ENCODE data around the gene COL4A2.
A peak's percentile ranks its signal among the peaks of the same experiment; 100 is the strongest.
"Not testable (repeated sequence)": the region's sequence is repeated elsewhere in the genome, so short reads cannot be mapped to it uniquely, and the experiment has no call there.

The COL4A2 gene

DNA sequence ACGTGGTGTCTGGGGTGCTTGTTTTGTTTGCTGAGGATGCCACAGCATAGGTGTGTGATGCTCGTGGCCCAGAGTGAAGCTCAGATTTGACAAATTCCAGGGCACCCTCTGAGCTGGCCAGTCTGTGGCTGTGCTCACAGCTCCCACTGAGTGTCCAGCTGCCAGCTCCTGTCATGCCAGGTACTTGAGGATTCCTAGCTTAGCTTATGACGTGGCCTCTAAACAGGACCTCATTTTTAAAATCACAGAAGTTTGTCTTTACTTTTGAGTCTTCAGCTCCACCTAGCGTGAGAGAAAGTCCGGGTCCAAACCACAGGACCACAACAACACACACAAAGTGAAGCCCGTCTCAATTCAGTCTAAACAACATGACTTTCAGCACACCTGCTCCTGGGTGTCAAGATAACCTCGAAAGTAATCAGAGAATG is 137.2 kb downstream of the COL4A2 start:
- no peak for DNase-seq

GRCh38 chr13:110445183-110445582 is 138.1 kb downstream of the COL4A2 start:
- DNase-seq: no peak

DNA sequence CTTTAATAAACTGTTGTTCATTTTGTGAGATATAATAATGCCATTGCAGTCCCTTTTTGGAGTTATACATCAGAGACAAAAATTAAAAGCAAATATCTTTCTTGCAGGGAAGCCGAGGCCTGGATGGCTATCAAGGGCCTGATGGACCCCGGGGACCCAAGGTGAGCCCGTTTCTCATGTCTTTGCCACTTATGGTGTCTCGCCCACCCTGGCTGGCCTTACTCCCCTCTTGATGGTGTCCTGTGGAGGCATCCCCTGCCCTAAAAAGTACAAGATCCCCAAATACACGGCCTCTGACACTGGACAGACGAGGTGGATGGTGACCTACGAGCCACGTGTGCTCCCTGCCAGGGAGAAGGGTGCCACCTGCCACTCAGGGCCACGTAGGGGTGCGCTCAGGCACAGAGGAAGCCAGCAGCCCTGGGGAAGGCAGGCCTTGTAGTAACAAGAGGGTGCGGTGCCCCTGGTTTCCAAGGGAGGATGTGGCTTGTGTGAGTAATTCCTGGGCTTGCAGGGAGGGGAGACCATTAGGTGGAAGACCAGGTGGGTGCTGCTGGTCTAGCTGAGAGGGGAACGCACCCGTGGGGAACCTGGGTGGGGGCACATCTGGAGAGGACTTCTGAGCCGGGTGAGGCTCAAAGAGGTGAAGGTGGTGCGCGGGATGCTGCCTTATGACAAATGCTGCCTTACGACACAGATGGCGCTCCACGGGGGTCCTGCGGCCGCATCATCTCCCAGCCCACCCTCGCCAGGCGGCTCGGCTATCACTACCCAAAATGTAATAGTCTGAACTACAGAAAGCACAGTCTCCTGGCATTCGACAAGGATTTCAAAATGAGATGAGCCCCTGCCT is 138.9 kb downstream of the COL4A2 start:
- no peak for DNase-seq

- DNase-seq: no peak
Observed at GRCh38 chr13:110446575-110446890, 139.4 kb downstream of the COL4A2 start.

DNA sequence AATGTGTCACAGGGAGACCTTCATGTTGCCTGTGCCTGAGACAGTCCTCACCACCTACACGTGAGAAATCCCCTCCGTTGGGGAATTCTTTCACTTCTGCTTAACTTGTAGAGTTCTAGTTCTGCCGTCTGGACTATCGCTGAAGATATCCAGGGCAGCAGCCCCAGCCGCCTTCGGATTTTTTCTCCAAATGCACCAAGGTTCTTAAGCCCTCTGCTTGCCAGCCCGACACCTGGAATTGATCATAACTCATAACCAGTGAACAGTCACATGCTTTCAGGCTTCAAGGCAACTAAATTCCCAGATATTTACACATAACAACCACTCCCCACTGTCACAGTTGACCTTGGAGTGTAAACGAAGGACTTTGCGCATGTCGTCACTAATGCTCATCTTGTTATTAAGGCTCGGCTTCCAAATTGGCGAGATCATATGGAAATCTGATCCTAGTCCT is 140.0 kb downstream of the COL4A2 start:
- DNase-seq: no peak

DNA sequence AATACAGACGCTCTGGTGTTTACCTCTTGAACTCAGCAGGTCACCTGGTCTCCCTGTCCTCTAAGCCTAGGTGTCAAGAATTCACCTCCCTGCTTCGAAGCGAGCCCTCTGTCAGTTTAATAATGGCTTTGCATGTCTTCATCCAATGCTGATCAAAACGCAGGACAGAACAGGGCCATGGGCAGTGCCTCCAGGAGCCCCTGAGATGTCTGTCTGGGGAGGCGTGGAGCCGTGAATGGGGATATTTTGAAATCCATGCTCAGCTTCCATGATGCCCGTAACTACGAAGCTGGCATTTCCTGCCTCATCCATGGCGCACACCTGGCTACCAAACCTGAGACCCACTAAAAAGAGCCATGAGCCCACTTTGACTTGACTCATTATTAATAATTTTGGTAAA is 140.7 kb downstream of the COL4A2 start:
- no peak for DNase-seq

DNA sequence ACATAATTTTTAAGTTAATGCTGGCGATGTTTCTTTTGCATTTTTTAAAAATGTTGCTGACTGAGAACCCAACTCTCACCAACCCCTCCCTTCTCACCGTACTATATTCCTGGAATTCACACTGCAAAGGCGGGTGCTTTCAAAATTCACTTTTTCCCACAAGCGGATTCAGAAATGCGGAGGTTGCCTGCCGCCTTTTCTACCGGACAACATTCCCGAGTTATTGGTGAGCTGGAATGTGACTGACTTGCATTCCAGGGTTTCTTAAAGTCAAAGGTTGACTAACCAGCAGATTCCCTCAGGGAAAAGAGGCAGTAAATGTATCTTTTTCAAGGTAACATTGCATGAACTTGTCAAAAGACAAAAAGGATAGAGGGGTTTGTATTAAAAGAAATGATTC is 141.1 kb downstream of the COL4A2 start:
- DNase-seq: no peak

GRCh38 chr13:110448677-110449076 is 141.6 kb downstream of the COL4A2 start:
- no peak for DNase-seq

DNA sequence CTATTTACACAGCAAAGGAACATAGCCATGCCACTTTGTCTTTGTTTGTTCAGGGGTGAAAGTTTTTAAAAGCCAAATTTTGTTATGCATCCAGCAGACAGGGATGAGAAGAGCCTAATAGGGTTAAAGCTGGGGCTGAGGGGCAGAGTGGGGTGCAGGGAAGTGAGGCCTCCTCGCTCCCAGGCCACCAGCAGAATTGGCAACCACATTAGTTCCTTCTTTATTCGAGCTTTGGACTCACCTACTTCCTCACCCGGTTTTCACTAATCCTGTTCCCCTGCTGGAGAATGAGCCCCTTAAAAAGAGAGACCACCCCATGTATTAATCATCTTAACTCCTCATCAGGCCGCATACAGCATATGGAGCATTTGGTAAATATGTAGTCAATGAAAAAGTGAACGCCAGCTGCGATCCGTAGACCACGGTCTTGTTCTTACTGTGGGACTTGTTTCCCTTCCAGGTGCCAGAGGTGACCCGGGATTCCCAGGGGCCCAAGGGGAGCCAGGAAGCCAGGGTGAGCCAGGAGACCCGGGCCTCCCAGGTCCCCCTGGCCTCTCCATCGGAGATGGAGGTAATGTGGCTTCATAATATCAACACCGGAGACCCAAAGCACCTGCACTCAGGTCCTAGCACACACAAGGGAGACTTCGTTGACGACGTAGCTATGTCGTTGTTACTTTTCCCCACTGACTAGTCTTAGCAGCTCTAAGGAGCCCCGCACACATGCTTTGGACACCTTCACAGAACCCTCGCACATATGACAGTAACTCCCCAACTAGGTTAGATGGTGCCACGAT is 142.3 kb downstream of the COL4A2 start:
- no peak for DNase-seq

DNA sequence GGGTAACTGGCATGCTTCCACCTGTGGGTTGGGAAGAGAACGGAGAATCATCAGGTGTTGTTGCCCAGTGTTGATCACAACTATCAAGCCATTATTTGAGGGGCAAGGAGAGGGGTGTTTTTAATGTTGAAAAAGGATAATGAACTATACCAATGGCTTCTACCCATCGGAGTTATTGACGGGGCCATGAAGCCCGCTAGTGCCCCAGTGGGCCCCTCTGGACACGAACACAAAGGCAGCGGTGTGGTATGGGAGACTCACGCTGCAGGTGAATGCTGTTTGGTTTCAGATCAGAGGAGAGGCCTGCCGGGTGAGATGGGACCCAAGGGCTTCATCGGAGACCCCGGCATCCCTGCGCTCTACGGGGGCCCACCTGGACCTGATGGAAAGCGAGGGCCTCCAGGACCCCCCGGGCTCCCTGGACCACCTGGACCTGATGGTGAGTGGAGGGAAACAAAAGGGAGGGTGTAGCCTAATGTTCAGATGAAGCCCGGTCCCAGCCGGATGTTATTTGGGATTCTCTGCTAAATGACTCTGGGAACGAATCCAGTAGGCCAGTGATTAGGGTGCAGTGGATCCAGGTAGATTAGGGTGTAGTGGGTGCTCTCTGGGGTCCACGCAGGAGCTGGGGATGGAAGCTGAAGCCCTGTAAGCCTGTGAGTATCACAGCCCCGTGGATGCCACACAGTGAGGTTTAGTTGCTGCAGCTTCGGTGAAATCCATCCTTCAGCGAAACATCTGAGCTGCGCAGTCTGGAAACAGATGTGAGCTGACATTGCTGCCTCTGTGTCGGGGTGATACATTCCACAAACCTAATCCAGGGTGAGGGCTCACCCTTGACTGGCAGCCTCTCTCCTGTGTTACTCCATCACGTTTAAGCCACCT is 143.2 kb downstream of the COL4A2 start:
- DNase-seq: no peak

DNA sequence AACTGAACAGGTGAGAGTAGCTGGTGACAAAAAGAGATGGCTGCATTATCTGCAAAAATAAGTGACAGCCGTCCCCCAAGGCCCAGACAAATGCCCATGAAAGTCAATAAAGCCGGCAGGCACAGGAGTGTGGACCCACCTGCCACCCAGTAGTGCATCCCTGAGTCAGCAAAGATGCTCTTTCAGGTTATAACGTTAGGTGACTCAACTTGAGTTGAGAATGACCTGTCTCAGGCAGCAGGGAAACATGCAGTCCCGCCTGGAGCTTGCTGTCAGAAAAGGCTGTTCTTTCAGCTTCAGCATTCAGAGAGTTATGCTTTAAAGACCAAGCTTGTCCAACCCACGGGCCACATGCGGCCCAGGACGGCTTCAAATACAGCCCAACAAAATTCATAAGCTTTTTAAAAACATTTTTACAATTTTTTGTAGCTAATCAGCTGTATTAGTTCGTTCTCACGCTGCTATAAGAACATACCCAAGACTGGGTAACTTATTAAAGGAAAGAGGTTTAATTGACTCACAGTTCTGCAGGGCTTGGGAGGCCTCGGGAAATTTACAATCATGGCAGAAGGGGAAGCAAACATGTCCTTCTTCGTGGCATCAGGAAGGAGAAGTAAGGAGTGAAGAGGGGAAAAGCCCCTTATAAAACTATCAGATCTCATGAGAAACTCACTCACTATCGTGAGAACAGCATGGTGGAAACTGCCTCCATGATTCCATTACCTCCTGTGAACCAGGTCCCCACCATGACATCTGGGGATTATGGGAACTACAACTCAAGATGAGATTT is 144.1 kb downstream of the COL4A2 start:
- DNase-seq: no peak

DNA sequence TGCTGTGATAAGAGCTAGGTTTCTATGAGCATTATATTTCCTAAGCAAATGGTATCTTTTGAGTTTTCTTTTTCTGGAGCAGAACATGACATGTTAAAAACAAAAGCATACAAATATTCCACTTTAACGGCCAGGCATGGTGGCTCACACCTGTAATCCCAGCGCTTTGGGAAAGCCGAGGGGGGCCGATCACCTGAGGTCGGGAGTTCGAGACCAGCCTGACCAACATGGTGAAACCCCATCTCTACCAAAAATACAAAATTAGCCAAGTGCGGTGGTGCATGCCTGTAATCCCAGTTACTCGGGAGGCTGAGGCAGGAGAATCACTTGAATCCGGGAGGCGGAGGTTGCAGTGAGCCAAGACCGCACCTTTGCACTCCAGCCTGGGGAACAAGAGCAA is 146.0 kb downstream of the COL4A2 start:
- not testable (repeated sequence) for DNase-seq

- no peak for DNase-seq
Observed at GRCh38 chr13:110453797-110454196, 146.7 kb downstream of the COL4A2 start.

GRCh38 chr13:110454227-110454859 is 147.3 kb downstream of the COL4A2 start:
- no peak for DNase-seq

DNA sequence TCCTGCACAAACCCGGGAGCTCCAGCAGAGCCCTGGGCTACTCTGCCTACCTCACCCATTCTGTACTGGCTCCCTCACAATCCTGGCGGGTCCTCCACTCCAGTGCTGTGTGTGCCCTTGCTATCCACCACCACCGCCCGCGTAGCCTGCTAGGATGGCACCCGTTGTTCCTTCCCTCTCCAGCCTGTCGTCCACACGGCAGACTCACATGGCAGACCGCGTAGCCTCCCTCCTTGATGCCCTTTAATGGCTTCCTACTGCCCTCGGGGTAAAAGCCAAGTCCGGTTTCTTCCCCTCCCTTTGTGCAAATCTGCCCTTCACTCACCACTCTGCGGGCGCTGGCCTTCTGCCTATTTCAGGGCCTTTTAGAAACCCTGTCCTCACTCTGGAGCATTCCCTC is 147.9 kb downstream of the COL4A2 start:
- DNase-seq: no peak

- DNase-seq: no peak
Observed at GRCh38 chr13:110455444-110455843, 148.4 kb downstream of the COL4A2 start.

DNA sequence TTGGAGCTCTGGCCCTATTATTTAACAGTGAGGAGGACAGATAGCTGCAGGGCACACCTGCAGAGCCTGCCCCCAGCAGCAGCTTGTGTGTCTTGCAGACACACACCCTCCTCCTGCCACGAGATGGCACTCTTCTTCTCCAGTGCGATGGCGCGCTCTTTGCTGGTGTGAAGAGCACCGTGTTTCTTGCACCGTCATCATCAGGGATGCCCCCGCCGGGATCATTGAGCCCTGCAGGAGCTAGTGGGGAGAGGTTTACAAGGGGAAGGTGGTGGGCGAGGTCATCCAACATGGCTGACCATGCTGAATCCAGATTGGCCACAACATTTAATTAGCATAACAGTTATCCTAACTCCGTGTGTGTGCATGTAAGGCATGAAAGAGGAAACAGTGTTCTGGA is 148.9 kb downstream of the COL4A2 start:
- DNase-seq: peak; percentile 72

DNA sequence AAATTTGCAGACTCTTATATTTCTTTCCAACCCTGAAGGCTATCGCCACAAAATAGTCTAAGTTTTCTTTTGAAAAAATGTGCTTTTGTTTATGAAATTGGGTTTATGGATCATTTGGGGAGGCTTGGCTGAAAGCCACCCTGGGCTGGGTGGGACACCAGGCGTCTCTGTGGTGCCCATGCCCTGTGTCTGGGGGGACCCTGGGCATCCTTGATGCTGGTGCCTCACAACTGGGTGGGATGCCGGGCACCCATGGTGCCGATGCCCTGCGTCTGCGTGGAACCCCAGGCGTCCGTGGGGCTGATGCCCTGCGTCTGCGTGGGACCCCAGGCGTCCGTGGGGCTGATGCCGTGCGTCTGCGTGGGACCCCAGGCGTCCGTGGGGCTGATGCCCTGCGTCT is 149.5 kb downstream of the COL4A2 start:
- DNase-seq: no peak

DNA sequence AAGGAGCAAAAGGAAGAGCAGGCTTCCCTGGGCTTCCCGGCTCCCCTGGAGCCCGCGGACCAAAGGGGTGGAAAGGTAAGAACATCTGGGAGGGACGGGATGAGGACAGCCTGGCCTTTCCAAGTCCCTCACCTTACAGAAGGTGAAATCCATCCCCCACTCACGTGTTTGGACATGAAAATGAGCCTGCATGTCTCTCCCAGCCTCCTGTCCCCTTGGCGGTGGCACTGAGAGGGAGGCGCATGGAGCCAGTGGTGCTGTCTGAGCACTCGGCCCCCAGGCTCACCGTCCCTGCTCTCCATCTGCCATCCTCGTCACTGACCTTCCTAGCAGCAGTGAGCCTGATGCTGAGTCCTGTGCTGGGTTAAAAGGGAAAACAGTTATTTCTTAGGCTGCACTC is 150.3 kb downstream of the COL4A2 start:
- no peak for DNase-seq

DNA sequence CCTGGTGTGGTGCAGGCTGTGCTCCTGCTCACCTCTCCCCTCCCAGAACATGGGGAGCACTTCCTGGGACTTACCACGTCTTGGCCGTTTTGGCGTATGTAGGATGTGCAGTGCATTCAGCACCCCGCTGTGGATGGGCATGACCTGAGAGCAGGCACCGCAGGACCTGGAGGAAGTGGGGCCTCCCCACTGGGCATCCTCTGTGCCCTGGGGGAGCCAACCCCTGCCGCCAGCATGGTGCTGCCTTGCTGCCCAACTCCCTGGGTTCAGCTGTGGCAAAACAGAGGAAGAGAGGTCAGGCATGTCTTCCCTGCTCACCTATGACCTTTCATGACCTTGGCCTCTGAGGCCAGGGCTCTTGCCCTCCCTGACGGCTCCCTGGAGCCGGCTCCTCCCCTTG is 150.9 kb downstream of the COL4A2 start:
- no peak for DNase-seq

- DNase-seq: no peak
Observed at GRCh38 chr13:110458594-110459365, 151.7 kb downstream of the COL4A2 start.
